ENCODE measurements around the gene KRTAP4-8.
A peak's percentile ranks its signal among the peaks of the same experiment; 100 is the strongest.
"Not testable (repeated sequence)": the region's sequence is repeated elsewhere in the genome, so short reads cannot be mapped to it uniquely, and the experiment has no call there.

Gene KRTAP4-8

DNA sequence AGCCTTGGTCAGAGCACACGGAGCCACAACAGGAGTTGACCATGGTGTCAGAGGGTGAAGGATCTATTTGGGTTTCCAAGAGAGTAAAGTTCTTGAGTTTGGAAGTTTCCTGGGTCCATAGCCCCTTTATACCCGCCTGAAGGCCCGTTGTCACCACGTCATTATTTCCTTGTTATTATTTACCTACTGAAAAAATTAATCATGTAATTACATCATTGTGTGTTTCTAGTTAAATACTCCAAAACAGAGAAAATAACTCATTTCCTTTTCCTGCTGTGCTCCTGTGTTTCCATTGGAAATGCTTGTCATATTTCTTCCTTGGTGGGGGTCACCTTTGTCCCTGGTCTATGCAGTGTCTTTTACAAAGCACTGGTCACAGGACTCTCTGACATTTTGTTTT lies at the start of gene KRTAP4-8:
KRTAP4-8 (minus strand) TSS at position 101 of the 400 bp plus-strand sequence; CDS start at position 43, 58 bp downstream.
- no peak for DNase-seq (ENCODE audit: low read depth, low spot score)

DNA sequence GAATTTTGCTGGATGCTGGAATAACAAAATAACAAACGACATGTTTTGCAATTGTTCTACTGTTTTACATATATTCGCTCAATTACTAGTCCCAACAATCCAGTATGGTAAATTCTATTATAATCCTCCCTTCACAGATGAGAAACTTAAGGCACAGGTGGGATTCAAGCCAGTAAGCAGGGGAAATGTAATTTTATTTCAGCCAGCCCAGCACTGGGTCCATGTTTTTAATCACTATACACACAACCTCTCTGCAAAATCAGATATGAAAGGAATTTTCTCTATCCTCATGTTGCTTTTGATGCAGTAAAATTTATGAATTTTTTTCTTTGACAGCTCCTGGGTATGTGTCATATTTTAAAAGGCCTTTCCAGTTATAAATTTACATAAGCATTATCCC lies 47.3 kb upstream of the KRTAP4-8 start:
- DNase-seq (ENCODE audit: low read depth, low spot score) = no peak

DNA sequence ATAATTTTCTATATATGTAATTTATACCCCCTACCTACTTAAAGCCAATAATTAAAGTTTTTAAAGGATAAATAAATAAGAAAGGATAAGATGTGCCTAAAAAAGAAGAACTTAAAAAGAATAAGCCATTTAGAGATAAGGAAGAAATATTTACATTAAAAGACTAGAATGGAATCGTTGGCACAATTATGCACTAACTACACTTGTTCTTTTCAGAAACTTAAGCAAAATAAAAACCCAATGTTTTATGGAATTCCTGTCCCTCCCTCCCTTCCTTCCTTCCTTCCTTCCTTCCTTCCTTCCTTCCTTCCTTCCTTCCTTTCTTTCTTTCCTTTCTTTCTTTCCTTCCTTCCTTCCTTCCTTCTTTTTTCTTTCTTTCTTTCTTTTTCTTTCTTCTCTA lies 46.9 kb upstream of the KRTAP4-8 start:
- no peak for DNase-seq (ENCODE audit: low read depth, low spot score)

DNA sequence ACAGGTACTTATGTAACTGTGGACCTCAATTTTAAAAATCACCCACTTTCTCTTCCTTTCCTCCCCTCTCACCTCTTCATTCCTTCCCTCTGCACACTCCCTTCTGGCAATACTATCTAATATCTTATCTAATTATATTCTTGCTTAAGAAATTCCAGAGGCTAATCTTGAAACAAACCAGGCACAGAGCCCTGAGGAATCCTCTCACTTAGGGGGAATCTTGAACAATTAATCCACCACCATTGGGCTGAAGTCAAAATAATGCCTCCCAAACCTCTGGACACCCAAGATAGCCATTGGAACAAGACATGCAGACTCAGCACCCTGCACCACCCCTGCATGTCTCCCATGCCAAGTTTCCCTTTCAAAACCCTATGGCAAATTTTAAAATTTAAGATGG lies 43.4 kb upstream of the KRTAP4-8 start:
- DNase-seq (ENCODE audit: low read depth, low spot score) = no peak

DNA sequence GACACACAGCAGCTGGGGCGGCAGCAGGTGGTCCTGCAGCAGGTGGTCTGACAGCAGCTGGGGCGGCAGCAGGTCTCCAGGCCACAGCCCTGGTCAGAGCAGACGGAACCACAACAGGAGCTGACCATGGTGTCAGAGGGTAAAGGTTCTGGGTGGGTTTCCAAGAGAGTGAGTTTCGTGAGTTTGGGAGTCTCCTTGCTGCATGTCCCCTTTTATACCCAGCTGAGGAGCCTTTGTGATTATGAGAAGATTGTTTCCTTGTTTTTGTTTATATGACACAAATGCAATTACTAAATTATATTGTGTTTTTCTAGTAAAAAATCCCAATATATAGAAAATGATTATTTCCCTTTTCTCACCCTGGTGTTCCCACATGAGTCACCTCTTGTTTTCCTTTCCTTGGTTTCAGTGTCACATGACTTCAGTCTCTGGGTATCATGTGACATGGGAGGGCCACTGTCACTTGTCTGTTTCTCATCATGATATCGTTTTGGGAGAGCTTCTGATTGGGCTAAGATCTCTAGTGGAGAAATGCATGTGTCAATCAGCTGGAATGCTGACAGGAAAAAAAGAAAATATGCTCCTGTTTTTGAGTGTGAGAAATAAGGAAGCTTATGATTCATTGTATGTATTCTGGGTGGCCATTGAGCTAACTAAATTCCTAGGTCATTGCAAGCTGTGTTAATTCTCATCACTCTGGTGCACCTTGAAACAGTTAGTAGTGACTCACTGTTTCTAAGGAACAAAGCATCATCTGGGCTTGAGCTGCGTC lies 42.6 kb upstream of the KRTAP4-8 start, which contains the start of gene KRTAP4-6:
KRTAP4-6 (minus strand) TSS at position 185 of the 772 bp plus-strand sequence; CDS start at position 128, 57 bp downstream.
- DNase-seq (ENCODE audit: low read depth, low spot score) = peak; percentile 44

DNA sequence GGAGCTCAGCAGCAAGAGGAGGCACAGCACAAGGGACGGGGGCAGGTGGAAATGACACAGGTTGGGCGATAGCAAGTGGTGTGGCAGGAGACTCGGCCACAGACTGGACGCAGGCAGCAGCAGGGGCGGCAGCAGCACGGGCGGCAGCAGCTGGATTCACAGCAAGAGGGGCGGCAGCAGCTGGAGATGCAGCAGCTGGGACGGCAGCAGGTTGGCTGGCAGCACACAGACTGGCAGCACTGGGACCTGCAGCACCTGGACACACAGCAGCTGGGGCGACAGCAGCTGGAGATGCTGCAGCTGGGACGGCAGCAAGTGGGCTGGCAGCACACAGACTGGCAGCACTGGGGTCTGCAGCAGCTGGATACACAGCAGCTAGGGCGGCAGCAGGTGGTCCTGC lies 41.9 kb upstream of the KRTAP4-8 start:
- DNase-seq (ENCODE audit: low read depth, low spot score) = not testable (repeated sequence)

DNA sequence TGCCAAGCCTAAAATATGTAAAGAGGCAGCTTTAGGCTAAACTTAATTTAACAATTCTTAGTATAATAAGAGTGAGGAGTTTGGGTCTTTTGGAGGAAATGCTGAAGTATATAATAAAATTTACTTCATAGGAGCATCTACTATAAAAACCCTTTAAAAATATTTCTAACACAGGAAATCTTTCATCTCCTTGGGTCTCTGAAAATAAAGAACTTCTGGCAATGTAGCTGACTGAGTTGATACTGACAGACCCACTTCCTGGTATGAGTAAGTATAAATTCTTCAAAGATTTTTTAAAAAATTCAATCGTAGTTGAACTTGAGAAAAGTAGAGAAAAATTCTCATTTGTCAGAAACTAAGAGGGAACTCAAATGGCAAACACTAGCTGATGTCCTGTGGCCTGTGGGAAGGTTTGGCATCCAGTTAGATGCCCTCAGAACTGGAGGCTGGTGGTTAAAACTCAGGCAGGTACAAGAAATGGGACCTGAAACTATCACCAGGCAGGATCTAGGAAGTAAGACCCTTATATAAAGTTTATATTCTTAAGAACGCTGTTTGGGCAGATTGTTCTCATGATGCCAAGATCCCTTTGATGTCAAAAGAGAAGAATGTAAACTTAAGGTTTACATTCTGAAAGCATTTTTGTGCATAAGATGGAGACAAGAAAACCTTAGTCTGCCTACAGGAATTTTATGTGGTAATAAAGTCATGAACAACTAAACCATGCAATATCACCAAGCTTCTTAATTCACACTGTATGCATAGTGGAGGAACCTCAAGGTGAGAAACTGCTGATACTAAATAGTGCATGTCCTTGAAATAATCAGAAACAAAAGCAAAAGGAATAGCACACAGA lies 36.2 kb upstream of the KRTAP4-8 start:
- DNase-seq (ENCODE audit: low read depth, low spot score) = no peak

DNA sequence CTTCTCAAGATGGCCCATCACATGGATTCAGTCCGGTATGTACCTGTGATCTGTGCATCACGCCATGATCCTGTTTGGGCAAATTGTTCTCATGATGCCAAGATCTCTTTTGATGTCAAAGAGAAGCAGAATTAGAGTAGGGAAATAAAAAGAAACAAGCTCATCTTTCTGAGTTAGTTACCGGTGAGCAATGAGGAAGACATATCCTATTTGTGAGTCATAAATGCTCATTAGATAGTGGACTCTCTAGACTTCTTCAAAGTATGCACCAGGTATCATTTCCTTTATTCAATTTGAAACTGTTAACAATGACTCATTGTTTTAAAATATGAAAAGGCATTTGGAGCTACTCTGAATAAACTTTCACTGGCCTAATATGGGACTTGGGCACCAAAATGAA lies 34.0 kb upstream of the KRTAP4-8 start:
- DNase-seq (ENCODE audit: low read depth, low spot score) = no peak

DNA sequence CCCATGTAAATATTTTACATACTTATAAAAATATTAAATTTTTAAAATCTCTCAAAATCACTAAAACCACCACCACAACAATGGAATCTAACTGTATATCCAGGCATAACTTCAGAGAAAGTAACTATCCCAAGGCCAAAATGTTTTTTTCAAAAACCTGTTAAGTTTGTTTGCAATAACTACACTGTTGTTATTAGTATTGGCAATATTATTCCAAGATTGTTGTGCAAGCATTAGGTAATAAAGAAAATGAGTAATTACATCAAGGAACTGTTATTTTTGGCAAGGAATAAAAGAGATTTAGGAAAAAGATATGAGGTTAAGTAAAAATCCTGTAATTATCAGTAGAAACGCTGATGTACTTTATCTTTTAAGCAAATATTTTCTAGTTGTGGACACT lies 29.4 kb upstream of the KRTAP4-8 start:
- DNase-seq (ENCODE audit: low read depth, low spot score) = no peak

DNA sequence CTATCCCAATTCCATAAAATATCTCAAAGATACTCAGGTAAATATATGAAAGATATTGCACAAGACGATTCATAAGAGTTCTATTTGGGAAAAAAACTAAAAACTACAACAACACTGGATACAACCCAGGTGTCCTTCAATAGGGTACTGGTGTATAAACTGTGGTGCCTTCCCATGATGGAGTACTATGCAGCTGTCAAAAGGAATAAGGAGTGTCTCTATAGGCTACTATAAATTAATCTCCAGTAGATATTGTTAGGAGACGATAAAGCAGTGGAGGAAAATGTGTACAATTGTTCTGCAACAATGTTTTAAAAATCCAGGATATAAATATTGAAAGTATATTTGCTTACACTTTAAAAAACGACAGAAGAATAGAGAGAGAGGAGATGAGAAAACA lies 28.5 kb upstream of the KRTAP4-8 start:
- DNase-seq (ENCODE audit: low read depth, low spot score) = no peak

DNA sequence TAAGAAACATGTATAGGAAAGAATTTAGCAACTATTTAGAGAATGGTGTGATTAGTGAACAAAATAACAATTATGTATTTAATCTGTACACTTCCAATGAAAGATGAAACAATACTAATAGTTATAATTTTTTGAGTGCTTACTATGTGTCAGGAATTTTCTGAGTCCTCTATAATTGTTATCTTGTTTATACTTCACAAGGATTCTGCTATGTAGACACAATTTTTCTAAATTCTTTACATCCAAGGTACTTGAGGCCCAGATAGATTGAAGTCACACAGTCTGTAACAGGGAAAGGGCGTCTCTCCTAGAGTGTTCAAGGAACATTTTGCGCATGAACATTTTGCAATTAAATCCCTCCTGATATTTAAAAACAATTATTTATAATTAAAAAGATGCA lies 27.1 kb upstream of the KRTAP4-8 start:
- DNase-seq (ENCODE audit: low read depth, low spot score) = no peak

DNA sequence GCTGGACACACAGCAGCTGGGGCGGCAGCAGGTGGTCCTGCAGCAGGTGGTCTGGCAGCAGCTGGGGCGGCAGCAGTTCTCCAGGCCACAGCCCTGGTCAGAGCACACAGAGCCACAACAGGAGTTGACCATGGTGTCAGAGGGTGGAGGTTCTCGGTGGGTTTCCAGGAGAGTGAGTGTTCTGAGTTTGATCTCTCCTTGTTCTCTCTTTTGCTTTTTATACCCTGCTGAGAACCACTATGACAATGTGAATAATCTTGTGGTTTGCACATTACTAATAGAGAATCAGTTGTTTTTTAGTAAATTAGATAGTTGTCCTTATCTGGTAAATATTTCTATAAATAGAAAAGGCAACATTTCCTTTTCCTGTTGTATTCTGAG lies 26.0 kb upstream of the KRTAP4-8 start, which contains the start of gene KRTAP4-12:
KRTAP4-12 (minus strand) TSS at position 192 of the 381 bp plus-strand sequence; CDS start at position 132, 60 bp downstream.
- not testable (repeated sequence) for DNase-seq (ENCODE audit: low read depth, low spot score)

DNA sequence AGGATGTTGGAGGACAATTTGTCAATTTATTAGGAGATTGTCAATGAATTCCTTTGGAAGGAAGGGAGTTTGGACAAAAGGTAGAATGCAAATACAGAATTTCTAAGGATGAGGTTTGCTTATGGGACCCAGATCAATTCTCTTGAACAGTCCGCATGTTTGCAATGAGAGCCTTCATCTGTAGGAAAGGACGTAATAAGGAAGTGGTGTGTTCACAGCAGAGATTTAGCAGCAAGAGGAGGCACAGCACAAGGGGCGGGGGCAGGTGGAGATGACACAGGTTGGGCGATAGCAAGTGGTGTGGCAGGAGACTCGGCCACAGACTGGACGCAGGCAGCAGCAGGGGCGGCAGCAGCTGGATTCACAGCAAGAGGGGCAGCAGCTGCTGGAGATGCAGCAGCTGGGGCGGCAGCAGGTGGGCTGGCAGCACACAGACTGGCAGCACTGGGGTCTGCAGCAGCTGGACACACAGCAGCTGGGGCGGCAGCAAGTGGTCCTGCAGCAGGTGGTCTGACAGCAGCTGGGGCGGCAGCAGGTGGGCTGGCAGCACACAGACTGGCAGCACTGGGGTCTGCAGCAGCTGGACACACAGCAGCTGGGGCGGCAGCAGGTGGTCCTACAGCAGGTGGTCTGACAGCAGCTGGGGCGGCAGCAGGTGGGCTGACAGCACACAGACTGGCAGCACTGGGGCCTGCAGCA lies 25.5 kb upstream of the KRTAP4-8 start:
- DNase-seq (ENCODE audit: low read depth, low spot score) = not testable (repeated sequence)

DNA sequence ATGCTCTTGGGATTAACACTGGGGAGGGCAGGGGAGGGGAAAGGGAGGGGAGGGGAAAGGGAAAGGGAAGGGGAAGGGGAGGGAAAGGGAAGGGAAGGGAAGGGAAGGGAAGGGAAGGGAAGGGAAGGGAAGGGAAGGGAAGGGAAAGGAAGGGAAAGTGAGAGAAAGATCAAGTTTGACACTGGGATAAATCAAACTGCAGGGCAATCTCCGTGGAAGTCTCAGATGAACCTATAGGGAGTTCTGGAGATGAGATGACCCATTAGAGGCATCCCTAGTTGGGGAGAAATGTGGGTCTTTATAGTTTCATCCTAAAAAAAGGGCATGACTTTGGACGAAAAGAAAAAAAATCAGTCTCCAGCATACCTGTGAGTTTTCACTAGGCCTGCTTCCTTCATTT lies 23.8 kb upstream of the KRTAP4-8 start:
- DNase-seq (ENCODE audit: low read depth, low spot score) = no peak

DNA sequence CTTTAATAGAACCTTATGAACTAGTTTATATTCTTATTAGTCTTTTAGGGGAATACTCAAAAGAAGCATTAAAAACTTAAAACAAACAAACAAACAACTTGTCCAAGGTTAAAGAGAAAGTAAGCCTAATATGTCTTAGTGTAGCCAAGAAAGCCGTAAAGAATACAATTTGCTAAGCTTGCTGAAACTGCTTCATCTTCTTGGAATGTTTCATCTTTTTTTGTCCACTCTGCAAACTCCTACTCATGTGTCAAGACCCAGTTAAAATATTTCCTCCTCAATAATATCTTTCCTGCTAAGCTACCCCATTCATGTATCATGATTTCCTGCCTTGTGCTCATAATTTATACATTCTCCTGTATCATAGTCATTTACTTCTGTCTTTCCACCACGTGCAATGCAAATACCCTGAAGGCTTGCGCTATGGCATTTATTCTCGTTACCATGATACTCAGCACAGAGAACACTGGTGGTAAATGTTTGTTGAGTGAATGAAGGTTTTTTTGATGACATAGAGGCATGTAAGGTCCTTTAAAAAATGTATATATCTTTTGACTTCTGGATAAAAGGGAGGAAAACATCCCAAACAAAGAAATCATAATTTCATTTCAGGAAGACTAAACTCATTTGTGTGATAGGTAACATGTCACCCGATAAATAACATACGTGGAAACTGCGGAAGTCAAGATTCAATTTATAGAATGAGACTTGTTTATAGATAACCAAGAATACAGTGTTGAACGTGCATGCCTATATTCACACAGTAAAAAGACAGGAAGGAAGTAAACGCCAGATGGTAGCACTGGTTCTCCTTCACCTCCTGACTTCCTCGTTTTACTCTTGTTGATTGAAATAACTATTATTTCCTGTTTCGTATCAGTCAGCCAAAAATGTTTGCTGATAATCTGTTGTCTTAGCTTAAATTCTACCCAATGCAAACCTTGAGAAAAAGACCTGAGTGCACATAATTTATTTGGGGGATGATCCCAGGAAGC lies 22.1 kb upstream of the KRTAP4-8 start:
- not testable (repeated sequence) for DNase-seq (ENCODE audit: low read depth, low spot score)

DNA sequence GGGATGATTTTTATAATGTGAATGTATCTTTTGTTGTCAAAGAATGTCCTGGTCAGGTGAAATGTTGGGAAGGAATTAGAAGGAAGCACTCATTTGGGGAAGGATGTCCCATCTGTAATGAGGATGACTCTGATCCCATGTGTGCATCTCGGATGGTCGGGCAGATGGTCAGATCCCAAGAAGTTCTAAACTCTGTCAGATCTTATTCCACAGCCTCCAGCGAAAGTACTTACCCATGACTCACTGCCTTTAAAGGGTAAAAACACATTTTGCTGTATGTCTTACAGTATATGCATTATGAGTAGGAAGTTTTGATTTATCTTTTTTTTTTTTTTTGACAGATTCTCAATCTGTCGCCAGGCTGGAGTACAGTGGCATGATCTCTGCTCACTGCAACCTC lies 20.8 kb upstream of the KRTAP4-8 start:
- no peak for DNase-seq (ENCODE audit: low read depth, low spot score)

DNA sequence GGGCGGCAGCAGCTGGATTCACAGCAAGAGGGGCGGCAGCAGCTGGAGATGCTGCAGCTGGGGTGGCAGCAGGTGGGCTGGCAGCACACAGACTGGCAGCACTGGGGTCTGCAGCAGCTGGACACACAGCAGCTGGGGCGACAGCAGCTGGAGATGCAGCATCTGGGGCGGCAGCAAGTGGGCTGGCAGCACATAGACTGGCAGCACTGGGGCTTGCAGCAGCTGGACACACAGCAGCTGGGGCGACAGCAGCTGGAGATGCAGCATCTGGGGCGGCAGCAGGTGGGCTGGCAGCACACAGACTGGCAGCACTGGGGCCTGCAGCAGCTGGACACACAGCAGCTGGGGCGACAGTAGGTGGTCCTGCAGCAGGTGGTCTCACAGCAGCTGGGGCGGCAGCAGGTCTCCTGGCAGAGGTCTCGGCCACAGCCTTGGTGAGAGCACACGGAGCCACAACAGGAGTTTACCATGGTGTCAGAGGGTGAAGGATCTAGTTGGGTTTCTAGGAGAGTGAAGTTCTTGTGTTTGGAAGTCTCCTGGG lies 20.0 kb upstream of the KRTAP4-8 start, which contains the start of gene KRTAP4-11:
KRTAP4-11 (minus strand) TSS at position 528 of the 541 bp plus-strand sequence; CDS start at position 470, 58 bp downstream.
- DNase-seq (ENCODE audit: low read depth, low spot score) = not testable (repeated sequence)

DNA sequence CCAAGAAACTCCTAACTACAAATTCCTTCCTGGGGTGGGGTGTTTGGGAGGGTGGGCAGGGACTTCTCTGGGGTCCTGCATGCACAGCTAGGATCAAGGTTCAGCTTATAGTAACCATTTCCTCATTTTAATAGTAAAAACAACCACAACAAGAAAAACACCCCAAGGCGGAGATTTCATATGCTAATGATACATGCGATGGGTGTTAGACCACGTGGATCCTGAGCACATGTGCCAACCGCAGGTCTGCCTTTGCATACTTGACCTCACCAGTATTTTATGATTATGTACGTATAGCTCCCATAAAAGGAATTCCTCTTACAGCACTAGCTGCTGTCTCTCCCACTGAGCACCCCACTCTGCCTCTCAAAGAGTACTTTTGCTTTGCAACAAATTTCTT lies 18.4 kb upstream of the KRTAP4-8 start:
- no peak for DNase-seq (ENCODE audit: low read depth, low spot score)

DNA sequence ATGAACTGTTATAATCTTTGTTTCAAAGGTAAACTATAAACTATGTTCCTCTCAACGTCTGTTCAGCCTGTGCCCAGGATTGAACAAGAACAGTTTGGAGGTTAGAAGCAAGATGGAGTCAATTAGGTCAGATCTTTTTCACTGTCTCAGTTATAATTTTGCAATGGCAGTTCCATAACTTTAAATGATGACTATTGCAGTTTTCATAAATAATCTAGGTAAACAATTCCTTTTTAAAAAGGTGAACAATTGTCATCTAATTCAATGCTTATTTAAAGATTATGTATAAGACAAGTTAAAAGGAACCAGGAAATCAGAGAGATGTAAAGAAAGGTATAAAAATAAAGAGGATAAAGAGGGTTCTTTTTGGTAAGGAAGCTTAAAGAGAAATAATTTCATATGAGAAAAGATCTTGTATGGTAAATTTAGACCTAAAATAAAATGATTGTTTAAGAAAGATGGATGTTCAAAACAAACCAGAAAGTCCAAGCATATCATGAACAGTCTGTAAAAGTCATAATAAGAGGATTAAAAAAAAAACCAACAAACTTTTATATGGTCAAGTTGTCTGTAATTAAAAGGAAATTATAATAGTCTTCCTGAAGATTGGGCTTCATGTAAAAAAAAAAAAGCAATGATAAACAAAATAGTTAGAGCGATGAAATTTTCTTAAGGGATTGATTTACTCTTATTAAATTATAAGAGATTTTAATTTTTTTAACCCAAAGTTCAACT lies 13.4 kb upstream of the KRTAP4-8 start:
- no peak for DNase-seq (ENCODE audit: low read depth, low spot score)
